Trophoblast cell (in vitro differentiated cells and primary cell): ENCODE measurements around the gene SEC14L3.

Experiments used
- DNase-seq, 2 donors: peaks; one replicate each; pipeline ENCODE4 v3.0.0-alpha.2; 2016
- H2AFZ ChIP-seq: 2 replicates; pipeline ENCODE4 v1.6.1; 2013; ENCODE audit warnings: low read length, moderate library complexity, mild to moderate bottlenecking; ENCODE audit not compliant: insufficient read depth, poor library complexity
- H2AK5ac ChIP-seq: 2 replicates; pipeline ENCODE4 v1.6.1; 2013; ENCODE audit warnings: mild to moderate bottlenecking, low read length
- H2BK120ac ChIP-seq: 2 replicates; pipeline ENCODE4 v1.6.1; 2013; ENCODE audit warnings: low read length, mild to moderate bottlenecking, moderate library complexity; ENCODE audit not compliant: insufficient read depth, poor library complexity
- H2BK12ac ChIP-seq: 2 replicates; pipeline ENCODE4 v1.6.1; 2013; ENCODE audit warnings: mild to moderate bottlenecking, low read length, moderate library complexity
- H2BK5ac ChIP-seq: 2 replicates; pipeline ENCODE4 v1.6.1; 2013; ENCODE audit warnings: low read length, low read depth, moderate library complexity, mild to moderate bottlenecking; ENCODE audit not compliant: poor library complexity
- H3K14ac ChIP-seq: 2 replicates; pipeline ENCODE4 v1.6.1; 2013; ENCODE audit warnings: mild to moderate bottlenecking, low read length
- H3K18ac ChIP-seq: 2 replicates; pipeline ENCODE4 v1.6.1; 2013; ENCODE audit warnings: mild to moderate bottlenecking, low read length
- H3K23ac ChIP-seq: 2 replicates; pipeline ENCODE4 v1.6.1; 2013; ENCODE audit warnings: low read length
- H3K27ac ChIP-seq: 2 replicates; pipeline ENCODE4 v1.5.1; 2013; ENCODE audit warnings: low read depth, mild to moderate bottlenecking, inconsistent platforms, low read length, moderate library complexity
- H3K27me3 ChIP-seq: 2 replicates; pipeline ENCODE4 v1.6.1; 2013; ENCODE audit warnings: inconsistent platforms, mild to moderate bottlenecking, low read length, moderate library complexity; ENCODE audit not compliant: insufficient read depth
- H3K36me3 ChIP-seq, 2 experiments: 1 replicate in 1 of 2; 2 replicates in 1 of 2; pipeline ENCODE4 v1.6.1; 2013; ENCODE audit warnings: low read length in 2 of 2, mild to moderate bottlenecking in 2 of 2, moderate library complexity in 1 of 2; ENCODE audit not compliant: insufficient read depth in 2 of 2, control insufficient read depth in 1 of 2
- H3K4ac ChIP-seq: 2 replicates; pipeline ENCODE4 v1.6.1; 2013; ENCODE audit warnings: low read depth, mild to moderate bottlenecking, low read length, moderate library complexity
- H3K4me1 ChIP-seq, 2 experiments: 1 replicate in 1 of 2; 2 replicates in 1 of 2; pipeline ENCODE4 v1.6.1; 2013; ENCODE audit warnings: low read length in 2 of 2, mild to moderate bottlenecking in 2 of 2, moderate library complexity in 1 of 2; ENCODE audit not compliant: insufficient read depth in 2 of 2, control insufficient read depth in 1 of 2
- H3K4me2 ChIP-seq: 2 replicates; pipeline ENCODE4 v1.6.1; 2013; ENCODE audit warnings: inconsistent platforms, mild to moderate bottlenecking, low read length, moderate library complexity
- H3K4me3 ChIP-seq: 2 replicates; pipeline ENCODE4 v1.5.1; 2013; ENCODE audit warnings: mild to moderate bottlenecking, low read depth, low read length, inconsistent platforms
- H3K79me1 ChIP-seq: one replicate; pipeline ENCODE4 v1.6.1; 2013; ENCODE audit warnings: low read length
- H3K79me2 ChIP-seq: 2 replicates; pipeline ENCODE4 v1.6.1; 2013; ENCODE audit warnings: low read length, mild to moderate bottlenecking; ENCODE audit not compliant: control insufficient read depth, insufficient read depth, poor library complexity
- H3K9ac ChIP-seq: 2 replicates; pipeline ENCODE4 v1.6.1; 2013; ENCODE audit warnings: mild to moderate bottlenecking, low read length
- H3K9me3 ChIP-seq: 2 replicates; pipeline ENCODE4 v1.6.1; 2013; ENCODE audit warnings: low read depth, mild to moderate bottlenecking, control low read depth, inconsistent platforms, low read length; ENCODE audit not compliant: insufficient read depth
- H4K12ac ChIP-seq: 2 replicates; pipeline ENCODE4 v1.6.1; 2013; ENCODE audit warnings: low read depth, mild to moderate bottlenecking, low read length, moderate library complexity
- H4K8ac ChIP-seq: 2 replicates; pipeline ENCODE4 v1.6.1; 2013; ENCODE audit warnings: low read depth, mild to moderate bottlenecking, low read length, moderate library complexity
- H4K91ac ChIP-seq: one replicate; pipeline ENCODE4 v1.6.1; 2013; ENCODE audit warnings: low read depth, mild to moderate bottlenecking, low read length, moderate library complexity
- WGBS: extraction: QIAGEN DNeasy Blood & Tissue Kit; methylation state at CpG from one replicate; pipeline ENCODE4 v1.1.7; 2013; ENCODE audit warnings: missing lambda C conversion rate; ENCODE audit not compliant: insufficient read length, insufficient coverage; ENCODE audit errors: extremely low coverage; 5-methylcytosine and 5-hydroxymethylcytosine counted together

SEC14L3 gene

DNA sequence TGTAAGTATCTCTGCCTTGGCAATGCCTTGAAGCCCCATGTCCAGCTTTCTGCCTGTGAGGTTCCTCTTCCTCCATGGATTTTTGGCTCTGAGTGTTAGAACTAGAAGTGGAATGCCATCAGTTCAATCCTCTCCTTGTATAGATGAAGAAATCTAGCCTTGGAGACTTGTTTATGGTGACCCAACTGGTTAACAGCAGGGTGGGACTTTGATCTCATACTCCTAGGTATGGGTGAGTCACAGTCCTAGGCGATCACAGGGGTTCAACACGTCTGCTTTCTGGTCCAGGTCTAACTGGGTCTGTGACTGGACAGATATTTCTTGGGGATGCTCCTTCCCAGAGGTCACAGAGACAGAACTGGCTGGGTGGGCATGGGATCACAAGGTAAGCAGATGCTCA, 55.4 kb downstream of the SEC14L3 start:
- DNase-seq: no peak
- no peak overlapping the region for H2BK12ac ChIP-seq
- H3K4me2 ChIP-seq: no peak overlapping the region
- H4K12ac ChIP-seq: no peak overlapping the region
- no peaks in the 10 kb centered on the region for H3K9me3 ChIP-seq
- no peak overlapping the region for H3K9ac ChIP-seq
- no peaks in the 10 kb centered on the region for H3K79me1 ChIP-seq
- no peaks in the 10 kb centered on the region for H3K27me3 ChIP-seq
- no peak overlapping the region for H4K91ac ChIP-seq
- WGBS: no CpG with 5 or more reads among the region's 2 CpGs
- peaks cover 6 to 13% of the 10 kb centered on the region in 2 experiments for H3K36me3 ChIP-seq
- H3K4me1 ChIP-seq: peaks cover 0 to 3% of the 10 kb centered on the region in 2 experiments
- H3K18ac ChIP-seq: no peak overlapping the region
- no peak overlapping the region for H4K8ac ChIP-seq
- no peak overlapping the region for H3K4ac ChIP-seq
- no peak overlapping the region for H2AFZ ChIP-seq
- no peak overlapping the region for H3K27ac ChIP-seq
- no peak overlapping the region for H2BK5ac ChIP-seq
- H3K4me3 ChIP-seq: no peak overlapping the region
- no peak overlapping the region for H2BK120ac ChIP-seq
- no peaks in the 10 kb centered on the region for H3K79me2 ChIP-seq
- no peak overlapping the region for H2AK5ac ChIP-seq
- no peak overlapping the region for H3K14ac ChIP-seq
- H3K23ac ChIP-seq: no peak overlapping the region

DNA sequence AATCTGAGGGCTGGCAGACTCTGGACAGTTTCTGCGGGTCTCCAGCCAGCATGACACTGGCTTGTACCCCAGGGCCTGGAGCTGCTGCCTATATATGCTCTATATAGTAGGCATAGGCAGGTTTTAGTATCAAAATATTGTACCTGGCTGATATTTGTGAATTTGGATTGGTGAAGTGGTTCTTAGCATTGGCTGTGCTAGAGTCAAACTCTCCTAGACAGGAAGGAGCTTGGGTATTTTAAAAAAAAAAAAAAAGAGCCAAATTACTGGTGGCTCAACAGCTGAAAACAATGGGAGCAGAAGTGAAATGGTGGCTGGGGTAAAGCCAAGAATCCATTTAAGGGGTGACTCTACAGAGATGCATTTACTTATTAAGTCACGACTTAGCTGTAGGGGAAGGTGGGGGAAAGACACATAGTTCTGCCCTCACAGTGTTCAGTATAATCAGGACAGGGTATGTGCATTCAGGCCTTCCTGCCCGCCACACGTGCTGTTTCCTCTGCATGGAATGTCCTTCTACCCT, 57.2 kb downstream of the SEC14L3 start:
- H4K8ac ChIP-seq: no peak overlapping the region
- H2BK120ac ChIP-seq: no peak overlapping the region
- H3K9me3 ChIP-seq: no peaks in the 10 kb centered on the region
- DNase-seq: no peak
- no peak overlapping the region for H2AFZ ChIP-seq
- H3K79me1 ChIP-seq: no peaks in the 10 kb centered on the region
- H3K4me2 ChIP-seq: no peak overlapping the region
- H4K91ac ChIP-seq: no peak overlapping the region
- no peak overlapping the region for H3K4ac ChIP-seq
- H2BK5ac ChIP-seq: no peak overlapping the region
- no peak overlapping the region for H3K14ac ChIP-seq
- H3K9ac ChIP-seq: no peak overlapping the region
- no peak overlapping the region for H3K27ac ChIP-seq
- no peaks in the 10 kb centered on the region for H3K4me1 ChIP-seq
- H3K79me2 ChIP-seq: no peaks in the 10 kb centered on the region
- H3K27me3 ChIP-seq: no peaks in the 10 kb centered on the region
- H2BK12ac ChIP-seq: no peak overlapping the region
- H3K36me3 ChIP-seq: peaks cover 6 to 13% of the 10 kb centered on the region in 2 experiments
- H3K4me3 ChIP-seq: no peak overlapping the region
- H3K18ac ChIP-seq: no peak overlapping the region
- no peak overlapping the region for H2AK5ac ChIP-seq
- no CpG with 5 or more reads among the region's 4 CpGs for WGBS
- H3K23ac ChIP-seq: no peak overlapping the region
- no peak overlapping the region for H4K12ac ChIP-seq

DNA sequence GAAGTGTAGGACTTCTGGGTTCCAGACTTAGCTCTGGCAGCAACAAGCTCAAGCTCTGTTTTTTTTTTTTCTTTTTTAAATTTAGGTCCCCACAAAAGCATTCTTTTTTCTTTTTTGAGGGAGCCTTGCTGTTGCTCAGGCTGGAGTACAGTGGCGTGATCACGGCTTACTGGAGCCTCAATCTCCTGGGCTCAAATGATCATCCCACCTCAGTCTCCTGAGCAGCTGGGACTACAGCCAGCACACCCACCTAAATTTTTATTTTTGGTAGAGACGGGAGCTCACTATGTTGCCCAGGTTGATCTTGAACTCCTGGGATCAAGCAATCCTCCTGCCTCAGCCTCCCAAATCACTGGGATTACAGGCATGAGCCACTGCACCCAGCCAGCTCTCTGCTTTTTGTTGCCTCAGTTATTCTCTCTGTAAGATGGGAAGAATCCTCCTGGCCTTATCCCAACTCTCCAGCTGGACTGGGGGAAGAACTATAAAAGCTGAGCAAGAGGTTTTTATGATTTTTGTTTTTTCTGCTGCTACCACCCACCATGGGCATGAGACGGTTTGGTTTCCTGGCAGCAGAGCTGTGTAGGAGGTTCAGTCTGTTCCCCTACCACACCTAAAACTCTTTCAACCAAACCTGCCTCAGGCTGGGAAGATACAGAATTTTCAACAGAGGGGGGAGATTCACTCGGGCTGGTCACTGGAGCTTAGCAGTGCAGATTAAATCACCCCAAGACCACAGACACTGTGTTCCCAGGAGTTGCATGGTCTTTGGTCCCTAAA, 57.9 kb downstream of the SEC14L3 start:
- H4K8ac ChIP-seq: no peak overlapping the region
- no peak overlapping the region for H2AK5ac ChIP-seq
- H3K9me3 ChIP-seq: no peaks in the 10 kb centered on the region
- H3K14ac ChIP-seq: no peak overlapping the region
- no peak overlapping the region for H4K91ac ChIP-seq
- no peak for DNase-seq
- H4K12ac ChIP-seq: no peak overlapping the region
- no peak overlapping the region for H3K9ac ChIP-seq
- no peak overlapping the region for H2BK12ac ChIP-seq
- no peak overlapping the region for H2BK120ac ChIP-seq
- H3K4ac ChIP-seq: no peak overlapping the region
- H2BK5ac ChIP-seq: no peak overlapping the region
- H3K4me1 ChIP-seq: peaks cover 0 to 3% of the 10 kb centered on the region in 2 experiments
- no peak overlapping the region for H2AFZ ChIP-seq
- H3K4me2 ChIP-seq: no peak overlapping the region
- H3K27ac ChIP-seq: no peak overlapping the region
- no peaks in the 10 kb centered on the region for H3K79me1 ChIP-seq
- no peak overlapping the region for H3K4me3 ChIP-seq
- H3K18ac ChIP-seq: no peak overlapping the region
- no CpG with 5 or more reads among the region's 5 CpGs for WGBS
- H3K79me2 ChIP-seq: no peaks in the 10 kb centered on the region
- peaks cover 6 to 13% of the 10 kb centered on the region in 2 experiments for H3K36me3 ChIP-seq
- H3K27me3 ChIP-seq: no peaks in the 10 kb centered on the region
- H3K23ac ChIP-seq: no peak overlapping the region

DNA sequence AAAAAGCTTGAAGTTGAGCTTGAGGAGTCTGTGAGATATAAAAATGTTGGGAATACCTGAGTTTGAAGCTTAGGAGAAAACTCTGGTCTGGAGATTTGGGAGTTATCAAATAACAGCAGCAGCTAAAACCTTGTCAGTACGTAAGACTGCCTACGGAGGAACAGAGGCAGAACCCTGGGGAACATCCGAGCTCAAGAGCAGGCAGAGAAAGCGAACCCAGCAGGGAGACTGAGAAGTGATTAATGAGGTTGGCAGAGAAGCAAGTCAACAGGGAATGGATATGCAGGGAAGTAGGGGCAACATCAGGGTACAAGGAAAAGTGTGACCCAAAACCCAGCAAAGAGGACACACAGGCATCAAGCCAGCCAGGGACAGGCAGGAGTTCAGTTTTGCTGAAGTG, 58.8 kb downstream of the SEC14L3 start:
- Histone ChIP-seq H3K27ac (no peak overlapping the region), H3K14ac (no peak overlapping the region), H3K4me2 (no peak overlapping the region), H2BK5ac (no peak overlapping the region), H2AFZ (no peak overlapping the region), H3K4me3 (no peak overlapping the region), H2BK120ac (no peak overlapping the region), H3K9ac (no peak overlapping the region), H4K8ac (no peak overlapping the region), H2AK5ac (no peak overlapping the region), H3K9me3 (no peaks in the 10 kb centered on the region), H3K79me2 (no peaks in the 10 kb centered on the region), H3K27me3 (no peaks in the 10 kb centered on the region), H3K23ac (no peak overlapping the region), H4K91ac (no peak overlapping the region), H3K4ac (no peak overlapping the region), H3K79me1 (no peaks in the 10 kb centered on the region), H3K36me3 (peaks cover 6 to 13% of the 10 kb centered on the region in 2 experiments), H2BK12ac (no peak overlapping the region), H4K12ac (no peak overlapping the region), H3K4me1 (peaks cover 4 to 8% of the 10 kb centered on the region in 2 experiments), H3K18ac (no peak overlapping the region)
- WGBS: no CpG with 5 or more reads among the region's 4 CpGs
- no peak for DNase-seq
